Cardiac septum (tissue), 1 donor: ENCODE data around the gene FAM234A. TPM values are rescaled to one million over a fixed set of nuclear protein-coding genes. Genes with fewer than 3 reads are reported as not detected.

Source experiments
- DNase-seq: peaks from one replicate; pipeline ENCODE4 v3.0.0-alpha.2; 2020; ENCODE audit warnings: low spot score
- intact Hi-C: fragments of 100-400 bp; cut with DNase I; formaldehyde crosslinking; loops from one replicate; pipeline ENCODE4 v1.14.0; 2022
- total RNA-seq: library from RNA; stranded (reverse); fragmentation: NEBNext Ultra II Directional; extraction: Animal tissue kit (Norgen Biotek cat#: 25700); gene quantifications from one replicate; pipeline ENCODE4 v1.2.1, GENCODE V29; 2021
- donor health status: DM: no; HTN: no; CAD: no.

FAM234A gene
- total RNA-seq, 1 donor from 2014 or later, result 137 TPM

- intact Hi-C loops, result no loop called here
- no peak for DNase-seq
These were observed 54.9 kb downstream of the FAM234A start for GRCh38 chr16:289395-289997.

GRCh38 chr16:290015-290680 lies 55.5 kb downstream of the FAM234A start:
- intact Hi-C loops, result no loop called here
- no peak for DNase-seq

GRCh38 chr16:290681-291405 lies 56.2 kb downstream of the FAM234A start:
- no peak for DNase-seq
- intact Hi-C loops, result no loop called here

- intact Hi-C loops, result no loop called here
- no peak for DNase-seq
These were observed 56.9 kb downstream of the FAM234A start for GRCh38 chr16:291539-291938.

DNA sequence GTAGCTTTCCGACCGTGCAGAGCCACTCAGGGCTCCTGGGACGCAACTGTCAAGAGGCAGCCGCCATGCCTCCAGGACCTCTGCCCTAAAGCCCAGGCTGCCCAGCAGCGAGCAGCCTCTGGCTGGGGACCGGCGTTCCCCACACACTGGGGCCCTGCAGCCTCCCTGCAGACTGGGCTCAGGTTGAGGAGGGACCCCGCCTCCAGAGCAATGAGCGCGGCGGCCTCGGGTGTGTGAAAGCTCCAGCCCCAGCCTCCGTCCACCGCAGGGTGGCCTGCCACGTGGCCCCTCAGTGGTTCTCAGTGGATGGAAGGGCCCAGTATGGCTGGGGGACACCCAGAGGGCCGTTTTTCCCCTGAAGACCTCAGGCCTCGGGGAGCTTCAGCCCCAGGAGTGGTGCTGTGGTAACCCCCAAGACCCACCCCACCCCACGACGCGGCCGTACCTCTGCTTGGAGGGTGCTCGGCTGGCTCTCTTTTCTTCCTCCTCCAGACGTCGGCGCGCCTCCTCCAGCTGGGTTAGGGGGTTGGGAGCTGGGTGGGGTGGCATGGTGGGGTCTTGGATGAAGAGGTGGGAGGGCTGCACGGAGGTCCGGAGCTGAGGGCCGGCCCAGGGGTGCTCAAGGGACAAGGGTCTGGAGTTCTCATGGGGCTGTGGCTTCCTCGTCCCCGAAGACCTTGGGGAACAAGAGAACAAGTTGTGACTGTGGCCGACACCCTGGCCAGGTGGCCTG lies 58.6 kb downstream of the FAM234A start:
- DNase-seq, result no peak
- intact Hi-C loops, result no loop called here

GRCh38 chr16:296276-296675 lies 61.7 kb downstream of the FAM234A start:
- DNase-seq, result no peak
- intact Hi-C loops, result no loop called here

DNA sequence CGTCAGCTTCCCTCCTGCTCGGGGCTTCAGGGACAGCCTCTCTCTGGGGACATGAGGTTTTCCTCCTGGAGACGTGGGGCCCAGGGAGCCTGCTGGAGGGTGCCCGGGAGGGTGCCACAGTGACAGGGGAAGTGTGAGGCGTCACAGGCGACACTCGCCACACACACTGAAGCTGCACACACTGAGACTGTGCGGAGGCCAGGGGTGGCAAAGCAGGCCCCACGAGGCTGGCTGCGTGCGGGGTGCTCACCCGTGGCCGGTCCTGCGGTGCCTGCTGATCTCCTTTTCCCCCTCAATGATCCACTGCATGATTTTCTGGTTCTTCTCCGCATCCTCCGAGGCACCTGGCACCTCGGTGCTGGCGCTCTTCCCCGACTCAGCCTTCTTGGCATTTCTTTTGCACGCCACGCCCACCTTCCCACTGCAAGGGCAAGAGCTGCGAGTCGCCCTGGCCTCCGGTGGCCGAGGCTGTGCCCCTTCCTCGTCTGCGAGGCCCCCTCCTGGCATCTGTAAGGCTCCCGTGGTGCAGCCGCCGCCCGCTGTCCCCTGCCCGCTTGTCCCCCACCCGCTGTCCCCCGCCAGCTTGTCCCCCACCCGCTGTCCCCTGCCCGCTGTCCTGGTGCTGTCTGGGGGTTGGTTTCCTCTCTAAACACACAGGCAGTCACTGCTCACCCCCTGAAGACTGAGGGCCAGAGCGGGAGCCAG lies 62.3 kb downstream of the FAM234A start:
- intact Hi-C loops, result no loop called here
- DNase-seq, result no peak

DNA sequence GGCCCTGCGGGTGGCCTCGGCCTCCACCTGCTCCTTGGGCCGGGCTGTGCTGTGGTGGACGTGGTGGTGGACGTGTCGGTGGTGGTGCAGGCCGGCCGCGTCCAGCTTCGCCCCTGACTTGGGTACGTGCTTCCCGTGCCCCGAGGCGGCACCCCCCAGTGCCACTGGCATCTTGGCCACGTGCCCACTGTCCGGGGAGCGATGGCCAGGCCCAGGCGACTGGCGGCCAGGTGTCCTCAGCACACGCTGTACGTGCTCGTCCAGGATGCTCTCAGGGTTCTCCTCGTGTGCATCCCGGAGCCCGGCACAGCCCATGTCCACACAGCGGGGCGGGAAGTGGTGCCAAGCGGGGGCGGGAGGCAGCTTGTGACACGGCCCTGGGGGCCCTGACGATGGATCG lies 63.2 kb downstream of the FAM234A start:
- intact Hi-C loops, result no loop called here
- no peak for DNase-seq

DNA sequence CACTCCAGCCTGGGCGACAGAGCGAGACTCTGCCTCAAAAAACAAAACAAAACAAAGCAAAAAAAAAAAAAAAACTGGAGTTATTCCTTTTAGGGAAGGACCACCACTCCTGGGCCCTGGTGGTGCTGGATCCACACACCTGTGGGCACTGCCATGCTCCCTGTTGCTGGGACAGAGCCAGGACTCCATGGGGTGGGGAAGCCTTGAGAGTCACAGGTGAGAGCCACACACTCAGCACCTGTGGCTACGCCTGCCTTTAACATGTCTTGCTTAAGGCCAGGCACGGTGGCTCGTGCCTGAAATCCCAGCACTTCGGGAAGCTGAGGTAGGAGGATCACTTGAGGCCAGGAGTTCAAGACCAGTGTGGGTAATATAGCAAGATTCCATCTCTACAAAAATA lies 66.6 kb downstream of the FAM234A start:
- intact Hi-C loops, result no loop called here

GRCh38 chr16:301950-302349 lies 67.3 kb downstream of the FAM234A start:
- intact Hi-C loops, result no loop called here

More for the DNA sequence above, 66.6 kb downstream of the FAM234A start:
- DNase-seq, result no peak

GRCh38 chr16:303760-304505 lies 69.3 kb downstream of the FAM234A start:
- DNase-seq, result no peak
- intact Hi-C loops, result no loop called here

More at GRCh38 chr16:301950-302349, 67.3 kb downstream of the FAM234A start:
- no peak for DNase-seq

DNA sequence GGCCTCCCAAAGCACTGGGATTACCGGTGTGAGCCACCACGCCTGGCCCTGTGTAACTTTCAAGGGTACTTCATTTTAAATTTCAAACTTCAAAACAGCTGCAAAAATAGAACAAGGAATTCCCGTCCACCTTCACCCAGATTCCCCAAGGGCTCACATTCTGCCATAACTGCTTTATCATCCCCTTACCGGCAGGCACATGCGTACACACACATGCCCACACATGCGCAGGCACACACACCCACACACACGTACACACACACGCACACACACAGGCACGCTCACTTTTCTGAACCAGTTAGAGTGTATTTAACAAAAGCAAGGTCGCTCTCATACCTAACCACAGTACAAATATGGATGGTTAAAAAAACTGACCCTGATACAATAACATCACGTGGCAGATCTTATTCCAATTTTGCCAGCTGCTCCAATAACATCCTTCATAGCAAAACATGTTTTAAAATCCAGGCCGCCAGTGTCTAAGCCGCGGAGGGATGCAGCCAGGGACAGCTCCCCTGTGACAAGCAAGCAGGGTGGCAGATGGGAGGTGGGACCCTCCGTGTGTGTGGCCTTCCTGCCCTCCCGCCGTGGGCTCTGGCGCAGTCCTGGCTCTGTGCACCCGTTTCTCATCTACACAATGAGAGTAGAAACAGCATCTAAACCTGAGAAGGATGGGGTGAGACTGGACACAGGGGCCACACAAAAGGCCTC lies 71.5 kb downstream of the FAM234A start:
- intact Hi-C loops, result no loop called here
- no peak for DNase-seq

DNA sequence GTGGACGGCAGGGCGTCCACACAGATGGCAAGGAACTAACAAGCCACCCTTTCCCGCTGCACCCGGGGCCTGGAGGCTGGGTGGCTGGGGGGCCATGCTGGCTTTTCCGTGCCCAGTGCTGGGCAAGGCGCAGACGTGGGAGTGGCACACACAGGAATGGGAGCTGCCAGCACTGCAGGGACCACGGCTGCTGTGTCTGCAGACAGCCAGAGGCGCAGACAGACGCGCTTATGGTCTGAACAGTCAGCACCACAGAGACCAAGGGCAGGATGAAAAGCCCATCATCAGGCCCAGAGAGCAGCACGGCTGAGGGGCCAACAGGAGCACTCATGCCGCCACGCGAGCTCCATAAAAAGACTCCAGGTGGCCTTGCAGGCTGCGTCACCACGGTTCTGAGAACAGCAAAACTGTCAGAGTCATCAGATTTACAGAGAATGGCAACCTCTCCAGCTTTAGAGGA lies 72.3 kb downstream of the FAM234A start:
- intact Hi-C loops, result no loop called here
- DNase-seq, result no peak

DNA sequence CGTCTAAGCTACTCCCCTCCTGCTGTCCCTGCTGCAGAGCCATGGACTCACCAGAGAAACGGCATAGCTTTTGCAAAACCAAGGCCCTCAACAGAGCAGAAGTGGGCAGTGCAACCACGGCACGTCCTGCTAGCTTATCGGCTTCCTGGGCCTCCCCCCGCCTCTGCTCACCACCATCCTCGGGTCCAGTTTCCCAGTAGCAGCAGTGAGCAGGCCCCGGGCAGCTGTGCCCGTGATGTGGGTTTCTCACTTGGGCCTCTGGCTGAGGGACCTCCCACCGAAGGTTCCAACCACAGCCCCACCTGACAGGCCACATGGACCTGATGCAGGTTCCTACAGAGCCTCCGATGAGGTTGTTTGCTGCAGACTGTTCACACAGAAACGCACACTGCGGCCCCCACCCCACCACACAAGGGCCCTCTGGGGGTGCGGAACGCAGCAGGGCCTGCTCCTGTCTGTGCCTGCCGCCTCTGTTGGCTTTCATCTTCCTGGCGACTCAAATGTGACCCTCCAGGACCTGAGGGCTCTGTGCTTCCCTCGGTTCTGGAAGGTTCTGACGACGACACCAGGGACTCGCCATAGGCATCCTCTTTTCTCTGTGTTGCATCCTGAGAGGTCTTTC lies 73.2 kb downstream of the FAM234A start:
- intact Hi-C loops, result no loop called here
- DNase-seq, result no peak

GRCh38 chr16:309476-309875 lies 74.9 kb downstream of the FAM234A start:
- intact Hi-C loops, result no loop called here
- no peak for DNase-seq

DNA sequence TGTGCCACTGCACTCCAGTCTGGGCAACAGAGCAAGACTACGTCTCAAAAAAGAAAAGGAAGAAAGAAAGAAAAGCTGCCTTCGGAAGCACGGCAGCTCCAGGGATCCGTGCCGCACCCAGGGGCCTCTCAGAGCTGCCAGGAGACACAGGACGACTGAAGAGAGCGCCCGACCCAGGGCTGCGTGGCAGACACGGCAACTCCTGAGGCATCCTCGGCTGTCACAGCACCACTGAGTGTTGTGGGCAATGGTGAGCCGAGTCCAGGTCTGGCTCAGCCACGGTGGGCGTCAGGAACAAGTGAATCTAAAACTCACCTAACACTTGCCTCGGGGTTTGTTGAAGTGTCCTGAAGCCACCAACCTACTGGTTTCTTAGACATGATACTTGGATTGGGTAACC lies 77.1 kb downstream of the FAM234A start:
- intact Hi-C loops, result no loop called here
- no peak for DNase-seq

DNA sequence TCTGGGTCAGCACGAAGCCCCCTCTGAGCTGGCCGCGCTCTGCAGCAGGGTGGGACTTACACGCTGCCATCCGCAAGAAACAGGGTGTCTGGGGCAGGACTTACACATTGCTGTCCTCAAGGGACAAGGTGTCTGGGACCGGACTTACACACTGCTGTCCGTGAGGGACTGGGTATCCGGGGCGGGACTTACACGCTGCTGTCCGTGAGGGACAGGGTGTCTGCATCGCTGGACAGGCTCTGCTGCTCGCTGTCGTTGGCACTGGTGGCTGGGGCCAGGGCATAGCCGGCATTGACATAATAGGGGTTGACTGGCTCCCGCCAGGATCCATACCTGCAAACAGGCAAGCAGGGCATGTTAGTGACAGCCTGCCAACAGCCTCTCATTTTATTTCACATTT lies 79.7 kb downstream of the FAM234A start:
- DNase-seq, result no peak
- intact Hi-C loops, result no loop called here

DNA sequence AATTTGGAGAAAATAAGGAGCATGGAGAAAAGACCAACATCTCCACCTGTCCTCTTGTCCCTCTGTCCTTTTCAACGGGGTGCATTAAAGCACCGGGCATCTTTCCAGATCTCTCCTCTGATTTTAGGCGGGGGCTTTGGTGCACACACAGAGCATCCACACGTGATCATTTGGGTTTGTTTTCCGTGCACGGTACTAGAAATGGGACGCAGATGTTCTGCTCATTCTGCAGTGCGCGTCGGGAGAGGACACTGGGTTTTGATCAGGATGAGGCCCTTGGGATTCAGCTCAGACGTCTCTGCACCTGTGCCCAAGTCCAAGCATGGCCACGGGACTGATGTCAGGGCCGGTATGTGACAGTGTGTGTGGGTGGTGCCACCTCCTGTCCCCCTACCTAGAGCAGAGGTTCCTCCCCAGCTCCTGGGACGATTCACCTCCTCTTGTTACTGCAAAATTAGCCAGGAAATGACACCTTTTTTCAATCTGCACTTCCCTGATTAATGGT lies 80.2 kb downstream of the FAM234A start:
- no peak for DNase-seq

More for the DNA sequence above, 80.2 kb downstream of the FAM234A start:
- intact Hi-C loops, result no loop called here
